ENCODE data around the gene SLC25A42. TPM values are rescaled to one million over a fixed set of nuclear protein-coding genes. Genes with fewer than 3 reads are reported as not detected.

The SLC25A42 gene
- total and polyA plus RNA-seq, 2 of the 13 experiments (the other 11 are each of a cell fraction or from before 2014, with no cell fraction given), result 12.8 to 18.3 TPM

DNA sequence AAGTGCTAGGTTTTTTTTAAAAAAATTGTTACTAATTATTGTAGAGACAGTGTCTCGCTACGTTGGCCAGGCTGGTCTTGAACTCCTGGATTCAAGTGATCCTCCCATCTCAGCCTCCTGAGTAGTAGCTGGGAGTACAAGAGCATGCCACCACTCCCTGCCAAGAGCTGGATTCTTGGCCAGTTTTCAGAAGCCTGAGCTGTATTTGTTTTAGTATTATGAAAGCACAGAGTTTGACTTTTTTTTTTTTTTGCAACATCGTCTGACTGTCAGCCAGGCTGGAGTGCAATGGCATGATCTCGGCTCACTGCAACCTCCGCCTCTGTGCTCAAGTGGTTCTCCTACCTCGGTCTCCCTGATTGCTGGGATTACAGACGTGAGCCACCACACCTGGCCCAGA lies 23.4 kb upstream of the SLC25A42 start (continued):
- TF ChIP-seq, protein P1, sequence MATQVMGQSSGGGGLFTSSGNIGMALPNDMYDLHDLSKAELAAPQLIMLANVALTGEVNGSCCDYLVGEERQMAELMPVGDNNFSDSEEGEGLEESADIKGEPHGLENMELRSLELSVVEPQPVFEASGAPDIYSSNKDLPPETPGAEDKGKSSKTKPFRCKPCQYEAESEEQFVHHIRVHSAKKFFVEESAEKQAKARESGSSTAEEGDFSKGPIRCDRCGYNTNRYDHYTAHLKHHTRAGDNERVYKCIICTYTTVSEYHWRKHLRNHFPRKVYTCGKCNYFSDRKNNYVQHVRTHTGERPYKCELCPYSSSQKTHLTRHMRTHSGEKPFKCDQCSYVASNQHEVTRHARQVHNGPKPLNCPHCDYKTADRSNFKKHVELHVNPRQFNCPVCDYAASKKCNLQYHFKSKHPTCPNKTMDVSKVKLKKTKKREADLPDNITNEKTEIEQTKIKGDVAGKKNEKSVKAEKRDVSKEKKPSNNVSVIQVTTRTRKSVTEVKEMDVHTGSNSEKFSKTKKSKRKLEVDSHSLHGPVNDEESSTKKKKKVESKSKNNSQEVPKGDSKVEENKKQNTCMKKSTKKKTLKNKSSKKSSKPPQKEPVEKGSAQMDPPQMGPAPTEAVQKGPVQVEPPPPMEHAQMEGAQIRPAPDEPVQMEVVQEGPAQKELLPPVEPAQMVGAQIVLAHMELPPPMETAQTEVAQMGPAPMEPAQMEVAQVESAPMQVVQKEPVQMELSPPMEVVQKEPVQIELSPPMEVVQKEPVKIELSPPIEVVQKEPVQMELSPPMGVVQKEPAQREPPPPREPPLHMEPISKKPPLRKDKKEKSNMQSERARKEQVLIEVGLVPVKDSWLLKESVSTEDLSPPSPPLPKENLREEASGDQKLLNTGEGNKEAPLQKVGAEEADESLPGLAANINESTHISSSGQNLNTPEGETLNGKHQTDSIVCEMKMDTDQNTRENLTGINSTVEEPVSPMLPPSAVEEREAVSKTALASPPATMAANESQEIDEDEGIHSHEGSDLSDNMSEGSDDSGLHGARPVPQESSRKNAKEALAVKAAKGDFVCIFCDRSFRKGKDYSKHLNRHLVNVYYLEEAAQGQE (IDR thresholded peaks at IDR 0.05; ENCODE audit: borderline replicate concordance in 1 of 2, low read depth in 1 of 2, low read length in 2 of 2), result no peak
- TF ChIP-seq FOXA3 (CRISPR knock-in tag; IDR thresholded peaks at IDR 0.05) (0 out of 2 replicates have a peak, but pooled peaks have one; percentile 38), ONECUT2 (CRISPR knock-in tag; IDR thresholded peaks at IDR 0.05) (no peak), SAP130 (CRISPR knock-in tag; IDR thresholded peaks at IDR 0.05; ENCODE audit: low read depth) (peak; percentile 57), ZNF614 (CRISPR knock-in tag; IDR thresholded peaks at IDR 0.05; ENCODE audit: borderline replicate concordance) (peak; percentile 96), TARDBP (CRISPR knock-in tag; IDR thresholded peaks at IDR 0.05) (0 out of 2 replicates have a peak, but pooled peaks have one; percentile 27), HNRNPH1 (optimal IDR thresholded peaks at IDR 0.05; ENCODE audit: low read depth, low read length) (no peak), RFXAP (CRISPR knock-in tag; IDR thresholded peaks at IDR 0.05; ENCODE audit: borderline replicate concordance) (peak; percentile 36; the same call in 1 of the 2 replicates)
- TF ChIP-seq, protein P2, sequence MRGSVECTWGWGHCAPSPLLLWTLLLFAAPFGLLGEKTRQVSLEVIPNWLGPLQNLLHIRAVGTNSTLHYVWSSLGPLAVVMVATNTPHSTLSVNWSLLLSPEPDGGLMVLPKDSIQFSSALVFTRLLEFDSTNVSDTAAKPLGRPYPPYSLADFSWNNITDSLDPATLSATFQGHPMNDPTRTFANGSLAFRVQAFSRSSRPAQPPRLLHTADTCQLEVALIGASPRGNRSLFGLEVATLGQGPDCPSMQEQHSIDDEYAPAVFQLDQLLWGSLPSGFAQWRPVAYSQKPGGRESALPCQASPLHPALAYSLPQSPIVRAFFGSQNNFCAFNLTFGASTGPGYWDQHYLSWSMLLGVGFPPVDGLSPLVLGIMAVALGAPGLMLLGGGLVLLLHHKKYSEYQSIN (CRISPR knock-in tag; IDR thresholded peaks at IDR 0.05; ENCODE audit: borderline replicate concordance), result no peak
- TF ChIP-seq, protein P3, sequence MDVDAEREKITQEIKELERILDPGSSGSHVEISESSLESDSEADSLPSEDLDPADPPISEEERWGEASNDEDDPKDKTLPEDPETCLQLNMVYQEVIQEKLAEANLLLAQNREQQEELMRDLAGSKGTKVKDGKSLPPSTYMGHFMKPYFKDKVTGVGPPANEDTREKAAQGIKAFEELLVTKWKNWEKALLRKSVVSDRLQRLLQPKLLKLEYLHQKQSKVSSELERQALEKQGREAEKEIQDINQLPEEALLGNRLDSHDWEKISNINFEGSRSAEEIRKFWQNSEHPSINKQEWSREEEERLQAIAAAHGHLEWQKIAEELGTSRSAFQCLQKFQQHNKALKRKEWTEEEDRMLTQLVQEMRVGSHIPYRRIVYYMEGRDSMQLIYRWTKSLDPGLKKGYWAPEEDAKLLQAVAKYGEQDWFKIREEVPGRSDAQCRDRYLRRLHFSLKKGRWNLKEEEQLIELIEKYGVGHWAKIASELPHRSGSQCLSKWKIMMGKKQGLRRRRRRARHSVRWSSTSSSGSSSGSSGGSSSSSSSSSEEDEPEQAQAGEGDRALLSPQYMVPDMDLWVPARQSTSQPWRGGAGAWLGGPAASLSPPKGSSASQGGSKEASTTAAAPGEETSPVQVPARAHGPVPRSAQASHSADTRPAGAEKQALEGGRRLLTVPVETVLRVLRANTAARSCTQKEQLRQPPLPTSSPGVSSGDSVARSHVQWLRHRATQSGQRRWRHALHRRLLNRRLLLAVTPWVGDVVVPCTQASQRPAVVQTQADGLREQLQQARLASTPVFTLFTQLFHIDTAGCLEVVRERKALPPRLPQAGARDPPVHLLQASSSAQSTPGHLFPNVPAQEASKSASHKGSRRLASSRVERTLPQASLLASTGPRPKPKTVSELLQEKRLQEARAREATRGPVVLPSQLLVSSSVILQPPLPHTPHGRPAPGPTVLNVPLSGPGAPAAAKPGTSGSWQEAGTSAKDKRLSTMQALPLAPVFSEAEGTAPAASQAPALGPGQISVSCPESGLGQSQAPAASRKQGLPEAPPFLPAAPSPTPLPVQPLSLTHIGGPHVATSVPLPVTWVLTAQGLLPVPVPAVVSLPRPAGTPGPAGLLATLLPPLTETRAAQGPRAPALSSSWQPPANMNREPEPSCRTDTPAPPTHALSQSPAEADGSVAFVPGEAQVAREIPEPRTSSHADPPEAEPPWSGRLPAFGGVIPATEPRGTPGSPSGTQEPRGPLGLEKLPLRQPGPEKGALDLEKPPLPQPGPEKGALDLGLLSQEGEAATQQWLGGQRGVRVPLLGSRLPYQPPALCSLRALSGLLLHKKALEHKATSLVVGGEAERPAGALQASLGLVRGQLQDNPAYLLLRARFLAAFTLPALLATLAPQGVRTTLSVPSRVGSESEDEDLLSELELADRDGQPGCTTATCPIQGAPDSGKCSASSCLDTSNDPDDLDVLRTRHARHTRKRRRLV (CRISPR knock-in tag; IDR thresholded peaks at IDR 0.05), result no peak
- TF ChIP-seq, protein P4, sequence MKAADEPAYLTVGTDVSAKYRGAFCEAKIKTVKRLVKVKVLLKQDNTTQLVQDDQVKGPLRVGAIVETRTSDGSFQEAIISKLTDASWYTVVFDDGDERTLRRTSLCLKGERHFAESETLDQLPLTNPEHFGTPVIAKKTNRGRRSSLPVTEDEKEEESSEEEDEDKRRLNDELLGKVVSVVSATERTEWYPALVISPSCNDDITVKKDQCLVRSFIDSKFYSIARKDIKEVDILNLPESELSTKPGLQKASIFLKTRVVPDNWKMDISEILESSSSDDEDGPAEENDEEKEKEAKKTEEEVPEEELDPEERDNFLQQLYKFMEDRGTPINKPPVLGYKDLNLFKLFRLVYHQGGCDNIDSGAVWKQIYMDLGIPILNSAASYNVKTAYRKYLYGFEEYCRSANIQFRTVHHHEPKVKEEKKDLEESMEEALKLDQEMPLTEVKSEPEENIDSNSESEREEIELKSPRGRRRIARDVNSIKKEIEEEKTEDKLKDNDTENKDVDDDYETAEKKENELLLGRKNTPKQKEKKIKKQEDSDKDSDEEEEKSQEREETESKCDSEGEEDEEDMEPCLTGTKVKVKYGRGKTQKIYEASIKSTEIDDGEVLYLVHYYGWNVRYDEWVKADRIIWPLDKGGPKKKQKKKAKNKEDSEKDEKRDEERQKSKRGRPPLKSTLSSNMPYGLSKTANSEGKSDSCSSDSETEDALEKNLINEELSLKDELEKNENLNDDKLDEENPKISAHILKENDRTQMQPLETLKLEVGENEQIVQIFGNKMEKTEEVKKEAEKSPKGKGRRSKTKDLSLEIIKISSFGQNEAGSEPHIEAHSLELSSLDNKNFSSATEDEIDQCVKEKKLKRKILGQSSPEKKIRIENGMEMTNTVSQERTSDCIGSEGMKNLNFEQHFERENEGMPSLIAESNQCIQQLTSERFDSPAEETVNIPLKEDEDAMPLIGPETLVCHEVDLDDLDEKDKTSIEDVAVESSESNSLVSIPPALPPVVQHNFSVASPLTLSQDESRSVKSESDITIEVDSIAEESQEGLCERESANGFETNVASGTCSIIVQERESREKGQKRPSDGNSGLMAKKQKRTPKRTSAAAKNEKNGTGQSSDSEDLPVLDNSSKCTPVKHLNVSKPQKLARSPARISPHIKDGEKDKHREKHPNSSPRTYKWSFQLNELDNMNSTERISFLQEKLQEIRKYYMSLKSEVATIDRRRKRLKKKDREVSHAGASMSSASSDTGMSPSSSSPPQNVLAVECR (CRISPR knock-in tag; IDR thresholded peaks at IDR 0.05; ENCODE audit: borderline replicate concordance), result peak; percentile 39; the same call in 1 of the 2 replicates
- TF ChIP-seq, protein P5, sequence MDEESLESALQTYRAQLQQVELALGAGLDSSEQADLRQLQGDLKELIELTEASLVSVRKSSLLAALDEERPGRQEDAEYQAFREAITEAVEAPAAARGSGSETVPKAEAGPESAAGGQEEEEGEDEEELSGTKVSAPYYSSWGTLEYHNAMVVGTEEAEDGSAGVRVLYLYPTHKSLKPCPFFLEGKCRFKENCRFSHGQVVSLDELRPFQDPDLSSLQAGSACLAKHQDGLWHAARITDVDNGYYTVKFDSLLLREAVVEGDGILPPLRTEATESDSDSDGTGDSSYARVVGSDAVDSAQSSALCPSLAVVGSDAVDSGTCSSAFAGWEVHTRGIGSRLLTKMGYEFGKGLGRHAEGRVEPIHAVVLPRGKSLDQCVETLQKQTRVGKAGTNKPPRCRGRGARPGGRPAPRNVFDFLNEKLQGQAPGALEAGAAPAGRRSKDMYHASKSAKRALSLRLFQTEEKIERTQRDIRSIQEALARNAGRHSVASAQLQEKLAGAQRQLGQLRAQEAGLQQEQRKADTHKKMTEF (CRISPR knock-in tag; IDR thresholded peaks at IDR 0.05), result peak; percentile 51

Measured in HepG2 (cell line).